Pulmonary artery endothelial cell (primary cell): ENCODE data around the gene CYP2W1. TPM values are rescaled to one million over a fixed set of nuclear protein-coding genes. Genes with fewer than 3 reads are reported as not detected.
"Not testable (repeated sequence)": the region's sequence is repeated elsewhere in the genome, so short reads cannot be mapped to it uniquely, and the experiment has no call there.

Experiments
- DNase-seq: peaks from one replicate; pipeline ENCODE4 v3.0.0-alpha.2; 2011; ENCODE audit warnings: low read depth, low spot score
- total RNA-seq: library from RNA; depleted of rRNA; stranded (reverse); fragments of >200 nt; gene quantifications from 2 replicates; pipeline ENCODE4 v1.2.3, GENCODE V29; 2014

CYP2W1 gene
- total RNA-seq, 1 donor from 2014 or later: not detected

GRCh38 chr7:1028044-1028770 is 45.2 kb downstream of the CYP2W1 start:
- DNase-seq: peak; percentile 58

GRCh38 chr7:1028775-1029636 is 46.0 kb downstream of the CYP2W1 start:
- DNase-seq: peak; percentile 79

GRCh38 chr7:1029637-1030443 is 46.9 kb downstream of the CYP2W1 start:
- no peak for DNase-seq

GRCh38 chr7:1030444-1031070 is 47.6 kb downstream of the CYP2W1 start:
- DNase-seq: no peak

- no peak for DNase-seq
Observed at GRCh38 chr7:1031716-1032455, 48.9 kb downstream of the CYP2W1 start.

GRCh38 chr7:1032536-1033181 is 49.7 kb downstream of the CYP2W1 start:
- no peak for DNase-seq

GRCh38 chr7:1033546-1034145 is 50.7 kb downstream of the CYP2W1 start:
- DNase-seq: no peak

GRCh38 chr7:1034769-1035168 is 51.8 kb downstream of the CYP2W1 start:
- DNase-seq: not testable (repeated sequence)

GRCh38 chr7:1036164-1036928 is 53.4 kb downstream of the CYP2W1 start:
- DNase-seq: not testable (repeated sequence)

Other genes starting within 250 kb of the CYP2W1 start
- 177 and 178 TPM in 2 replicates for gene SUN1, start 150.7 kb upstream of the CYP2W1 start, total RNA-seq
- gene GET4, start 106.6 kb upstream of the CYP2W1 start, total RNA-seq: 38.5 and 44.2 TPM in 2 replicates
- 0.79 and 1.8 TPM in 2 replicates for gene ADAP1, start 28.5 kb upstream of the CYP2W1 start, total RNA-seq
- 5.9 and 7.7 TPM in 2 replicates for gene COX19, start 7.6 kb upstream of the CYP2W1 start, total RNA-seq
- 17.4 and 29.8 TPM in 2 replicates for gene GPR146, start 61.4 kb downstream of the CYP2W1 start, total RNA-seq
- gene GPER1, start 104.9 kb downstream of the CYP2W1 start, total RNA-seq: 0.46 and 2.0 TPM in 2 replicates
- 14.3 and 24.7 TPM in 2 replicates for gene ZFAND2A, start 177.0 kb downstream of the CYP2W1 start, total RNA-seq
- not detected in 2 replicates for gene UNCX, start 249.7 kb downstream of the CYP2W1 start, total RNA-seq